ENCODE results near the gene LRRC63. TPM values are rescaled to one million over a fixed set of nuclear protein-coding genes. Genes with fewer than 3 reads are reported as not detected.

Gene LRRC63
- total RNA-seq, 1 experiment from 2014 or later = 0.38 TPM

GRCh38 chr13:46197299-46198048 lies 14.3 kb upstream of the LRRC63 start:
- DNase-seq = peak; percentile 23
- Mint-ChIP-seq H3K27ac (ENCODE audit: unreplicated experiment) (no peak overlapping the region), H3K4me3 (ENCODE audit: low read depth, unreplicated experiment) (no peak overlapping the region), H3K9me3 (ENCODE audit: low read depth, unreplicated experiment) (no peaks in the 10 kb centered on the region), H3K27me3 (ENCODE audit: unreplicated experiment) (no peaks in the 10 kb centered on the region), H3K36me3 (ENCODE audit: insufficient read depth, unreplicated experiment) (no peaks in the 10 kb centered on the region), H3K4me1 (ENCODE audit: low read depth, unreplicated experiment) (no peaks in the 10 kb centered on the region)
- CTCF ChIA-PET = no interaction called here
- no TSS peak for BruUV-seq (replicated peaks)
- TF ChIP-seq, protein P1, sequence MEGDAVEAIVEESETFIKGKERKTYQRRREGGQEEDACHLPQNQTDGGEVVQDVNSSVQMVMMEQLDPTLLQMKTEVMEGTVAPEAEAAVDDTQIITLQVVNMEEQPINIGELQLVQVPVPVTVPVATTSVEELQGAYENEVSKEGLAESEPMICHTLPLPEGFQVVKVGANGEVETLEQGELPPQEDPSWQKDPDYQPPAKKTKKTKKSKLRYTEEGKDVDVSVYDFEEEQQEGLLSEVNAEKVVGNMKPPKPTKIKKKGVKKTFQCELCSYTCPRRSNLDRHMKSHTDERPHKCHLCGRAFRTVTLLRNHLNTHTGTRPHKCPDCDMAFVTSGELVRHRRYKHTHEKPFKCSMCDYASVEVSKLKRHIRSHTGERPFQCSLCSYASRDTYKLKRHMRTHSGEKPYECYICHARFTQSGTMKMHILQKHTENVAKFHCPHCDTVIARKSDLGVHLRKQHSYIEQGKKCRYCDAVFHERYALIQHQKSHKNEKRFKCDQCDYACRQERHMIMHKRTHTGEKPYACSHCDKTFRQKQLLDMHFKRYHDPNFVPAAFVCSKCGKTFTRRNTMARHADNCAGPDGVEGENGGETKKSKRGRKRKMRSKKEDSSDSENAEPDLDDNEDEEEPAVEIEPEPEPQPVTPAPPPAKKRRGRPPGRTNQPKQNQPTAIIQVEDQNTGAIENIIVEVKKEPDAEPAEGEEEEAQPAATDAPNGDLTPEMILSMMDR (IDR thresholded peaks at IDR 0.05; ENCODE audit: unreplicated experiment) = no peak
- intact Hi-C loops (cut with micrococcal nuclease; ENCODE audit: unreplicated experiment) = no loop called here

DNA sequence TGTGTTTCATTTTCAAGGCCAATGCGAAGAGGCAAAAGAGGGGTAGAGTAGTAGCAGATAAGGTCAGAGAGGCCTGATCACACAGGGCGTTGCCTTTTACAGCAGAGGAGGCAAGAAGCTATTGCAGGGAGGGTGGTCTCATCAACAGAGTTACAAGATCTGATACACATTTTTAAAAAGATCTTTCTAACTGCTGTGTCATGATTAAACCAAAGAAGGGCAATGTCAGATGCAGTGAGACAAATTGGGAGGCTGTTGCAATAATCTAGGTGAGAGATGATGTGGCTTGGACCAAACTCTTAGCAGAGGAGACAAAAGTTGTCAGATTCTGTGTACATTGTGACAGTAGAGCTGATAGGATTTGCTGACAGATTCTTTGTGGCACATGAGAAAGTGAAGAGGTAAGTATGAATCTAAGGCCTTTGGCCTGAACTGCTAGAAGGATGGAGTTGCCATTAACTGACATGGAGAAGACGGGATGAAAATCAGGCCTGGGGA lies 13.0 kb upstream of the LRRC63 start:
- no TSS peak for BruUV-seq (replicated peaks)
- H3K9me3 Mint-ChIP-seq (ENCODE audit: low read depth, unreplicated experiment) = no peaks in the 10 kb centered on the region
- DNase-seq = no peak
- TF ChIP-seq, protein P1 (IDR thresholded peaks at IDR 0.05; ENCODE audit: unreplicated experiment) = no peak
- H3K27ac Mint-ChIP-seq (ENCODE audit: unreplicated experiment) = no peak overlapping the region
- intact Hi-C loops (cut with micrococcal nuclease; ENCODE audit: unreplicated experiment) = no loop called here
- H3K4me3 Mint-ChIP-seq (ENCODE audit: low read depth, unreplicated experiment) = no peak overlapping the region
- no peaks in the 10 kb centered on the region for H3K27me3 Mint-ChIP-seq (ENCODE audit: unreplicated experiment)
- CTCF ChIA-PET = no interaction called here
- peaks cover 11% of the 10 kb centered on the region for H3K4me1 Mint-ChIP-seq (ENCODE audit: low read depth, unreplicated experiment)
- no peaks in the 10 kb centered on the region for H3K36me3 Mint-ChIP-seq (ENCODE audit: insufficient read depth, unreplicated experiment)

- no peak for DNase-seq
- Mint-ChIP-seq H3K36me3 (ENCODE audit: insufficient read depth, unreplicated experiment) (no peaks in the 10 kb centered on the region), H3K27ac (ENCODE audit: unreplicated experiment) (no peak overlapping the region), H3K4me1 (ENCODE audit: low read depth, unreplicated experiment) (peaks cover 23% of the 10 kb centered on the region), H3K9me3 (ENCODE audit: low read depth, unreplicated experiment) (no peaks in the 10 kb centered on the region), H3K27me3 (ENCODE audit: unreplicated experiment) (no peaks in the 10 kb centered on the region), H3K4me3 (ENCODE audit: low read depth, unreplicated experiment) (no peak overlapping the region)
- CTCF ChIA-PET = no interaction called here
- TF ChIP-seq, protein P1 (IDR thresholded peaks at IDR 0.05; ENCODE audit: unreplicated experiment) = no peak
- intact Hi-C loops (cut with micrococcal nuclease; ENCODE audit: unreplicated experiment) = no loop called here
- BruUV-seq (replicated peaks) = no TSS peak
Observed at GRCh38 chr13:46202188-46202795, 9.4 kb upstream of the LRRC63 start.

GRCh38 chr13:46202966-46203365 lies 8.8 kb upstream of the LRRC63 start:
- CTCF ChIA-PET = interaction anchor here (1.0 kb wide), 1 partner anchor 24 kb away, joined by 5 read pairs; no protein-coding TSS in a partner anchor
- intact Hi-C loops (cut with micrococcal nuclease; ENCODE audit: unreplicated experiment) = no loop called here

More at GRCh38 chr13:46202966-46203365, 8.8 kb upstream of the LRRC63 start:
- no peaks in the 10 kb centered on the region for H3K36me3 Mint-ChIP-seq (ENCODE audit: insufficient read depth, unreplicated experiment)
- H3K27me3 Mint-ChIP-seq (ENCODE audit: unreplicated experiment) = no peaks in the 10 kb centered on the region
- H3K9me3 Mint-ChIP-seq (ENCODE audit: low read depth, unreplicated experiment) = no peaks in the 10 kb centered on the region
- DNase-seq = no peak
- peaks cover 23% of the 10 kb centered on the region for H3K4me1 Mint-ChIP-seq (ENCODE audit: low read depth, unreplicated experiment)
- H3K27ac Mint-ChIP-seq (ENCODE audit: unreplicated experiment) = no peak overlapping the region
- TF ChIP-seq, protein P1 (IDR thresholded peaks at IDR 0.05; ENCODE audit: unreplicated experiment) = no peak
- no TSS peak for BruUV-seq (replicated peaks)
- no peak overlapping the region for H3K4me3 Mint-ChIP-seq (ENCODE audit: low read depth, unreplicated experiment)

Data from Calu3 (cell line).